Cerebellar nuclear complex (tissue), 1 donor: ENCODE measurements around the gene PRB4.
"Not testable (repeated sequence)": the region's sequence is repeated elsewhere in the genome, so short reads cannot be mapped to it uniquely, and the experiment has no call there.

Source experiments
- DNase-seq, 2 experiments: peaks; one replicate each; lab custom pipeline; 2025; lab: John Stamatoyannopoulos, UW

PRB4 gene

GRCh38 chr12:11310336-11310735 is at the start of gene PRB4:
Gene PRB4 (minus strand): TSS chr12:11310436. CDS start chr12:11310398, 38 bp downstream.
- DNase-seq, result no peak

DNA sequence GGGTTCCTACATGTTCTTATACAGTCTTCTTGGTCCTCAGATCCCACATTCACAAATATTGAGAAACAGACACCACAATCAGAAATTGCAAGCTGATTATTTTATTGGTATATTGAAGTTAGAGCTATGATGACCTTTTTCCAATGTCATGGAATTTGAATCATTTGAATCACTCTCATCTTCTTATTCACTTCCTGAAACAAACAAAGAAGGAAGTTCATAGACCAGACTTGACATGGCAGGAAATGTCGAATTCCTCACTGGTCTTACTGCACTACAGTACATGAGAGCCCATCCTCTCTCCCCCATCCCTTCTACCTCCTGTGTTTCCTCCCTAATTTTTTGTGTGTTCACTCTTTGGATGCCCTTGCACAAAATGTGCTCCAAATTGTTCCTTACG is 41.5 kb upstream of the PRB4 start:
- not testable (repeated sequence) for DNase-seq

- no peak for DNase-seq
These were observed 38.2 kb upstream of the PRB4 start for GRCh38 chr12:11348439-11348838.

DNA sequence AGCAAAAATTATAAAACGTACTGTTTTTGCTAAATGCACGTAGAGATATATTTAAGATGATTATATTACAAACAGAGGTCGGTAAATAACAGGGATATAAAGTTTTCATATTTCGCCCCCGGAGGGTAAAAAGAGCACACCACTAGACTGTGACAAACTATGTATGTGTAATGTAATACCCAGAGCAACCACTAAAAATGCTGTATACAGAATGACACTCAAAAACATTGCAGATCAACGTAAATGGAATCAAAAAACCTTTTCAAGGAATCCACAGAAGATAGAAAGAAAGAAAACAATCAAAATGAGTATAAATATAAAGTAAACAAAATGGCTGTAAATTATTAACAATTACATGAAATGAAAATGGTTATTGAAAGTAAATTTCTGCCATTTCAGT is 37.6 kb upstream of the PRB4 start:
- no peak for DNase-seq

DNA sequence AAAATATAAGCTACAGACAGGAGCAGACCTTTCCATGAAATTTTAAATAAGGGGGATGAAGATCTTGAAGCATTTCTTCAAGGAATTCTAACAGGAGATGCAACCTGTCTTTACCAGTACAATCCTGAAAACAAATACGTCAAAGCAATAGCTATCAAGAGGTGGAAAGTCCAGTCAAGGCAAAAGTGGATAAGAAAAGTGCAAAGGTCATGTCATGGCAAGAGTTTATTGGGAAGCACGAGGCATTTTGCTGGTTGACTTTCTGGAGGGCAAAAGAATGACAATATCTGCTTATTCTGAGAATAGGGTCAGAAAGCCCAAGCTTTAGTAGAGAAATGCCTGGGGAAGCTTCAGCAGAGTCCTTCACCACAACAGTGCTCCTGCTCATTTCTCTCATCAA is 34.3 kb upstream of the PRB4 start:
- no peak for DNase-seq

GRCh38 chr12:11324426-11324825 is 14.2 kb upstream of the PRB4 start:
- DNase-seq, result no peak

GRCh38 chr12:11321980-11322379 is 11.7 kb upstream of the PRB4 start:
- DNase-seq, result no peak

DNA sequence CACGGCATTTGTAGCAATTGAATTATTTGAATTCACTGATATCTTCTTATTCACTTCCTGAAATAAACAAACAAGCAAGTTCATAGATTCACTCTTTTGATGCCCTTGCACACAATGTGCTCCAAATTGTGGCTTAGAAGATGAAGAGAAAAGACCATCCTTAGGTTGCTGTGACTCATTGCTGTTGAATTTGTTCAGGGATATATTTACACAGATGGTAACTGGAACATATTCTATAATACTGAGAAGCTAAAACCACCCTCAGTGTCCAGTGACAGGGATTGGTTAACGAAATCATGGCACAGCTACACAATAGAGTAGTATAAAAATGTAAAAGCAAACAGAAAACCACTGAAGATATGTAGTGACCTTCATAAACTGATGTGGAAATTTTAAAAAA is 3.1 kb downstream of the PRB4 start:
- DNase-seq, result no peak

DNA sequence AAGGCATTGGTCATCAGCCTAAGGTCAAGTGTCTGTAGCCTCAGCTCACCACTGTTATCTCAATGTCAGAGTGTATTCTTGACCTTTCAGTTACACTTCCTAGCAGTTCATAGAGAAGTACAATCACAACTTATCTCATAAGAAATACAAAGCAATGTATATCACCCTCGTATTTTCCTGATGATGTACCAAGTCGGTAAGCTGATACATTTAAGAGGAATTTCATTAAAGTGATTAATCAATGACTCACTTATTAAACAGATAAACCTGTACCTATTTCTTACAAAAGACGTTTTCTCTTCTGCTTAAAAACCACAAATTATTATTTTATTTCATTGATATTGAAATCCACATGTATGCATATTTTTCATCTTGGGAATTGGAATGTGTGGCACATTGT is 36.8 kb downstream of the PRB4 start:
- DNase-seq, result no peak

DNA sequence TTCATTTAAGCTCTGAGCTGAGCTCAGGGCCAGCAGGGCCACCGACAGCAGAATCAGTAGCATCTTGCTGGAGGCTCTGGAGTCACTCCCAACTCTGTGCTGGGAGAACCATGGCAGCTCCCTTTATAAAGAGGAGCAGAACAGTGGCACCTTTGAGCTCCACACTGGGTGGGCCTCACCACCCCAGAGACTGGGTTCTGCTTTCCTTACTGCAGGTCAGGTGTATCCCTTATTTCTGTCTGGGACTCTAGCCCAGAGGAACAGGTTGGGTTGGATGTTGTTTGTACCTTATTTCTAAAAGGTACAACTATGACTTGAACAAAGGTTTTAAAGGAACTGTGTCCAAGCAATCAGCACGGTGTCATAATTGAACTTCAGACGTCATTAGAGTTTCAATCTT is 40.6 kb downstream of the PRB4 start, which contains the start of gene PRB3:
Gene PRB3 (minus strand): TSS at position 101 of the 400 bp plus-strand sequence. CDS start 38 bp downstream, at position 63.
- no peak for DNase-seq

DNA sequence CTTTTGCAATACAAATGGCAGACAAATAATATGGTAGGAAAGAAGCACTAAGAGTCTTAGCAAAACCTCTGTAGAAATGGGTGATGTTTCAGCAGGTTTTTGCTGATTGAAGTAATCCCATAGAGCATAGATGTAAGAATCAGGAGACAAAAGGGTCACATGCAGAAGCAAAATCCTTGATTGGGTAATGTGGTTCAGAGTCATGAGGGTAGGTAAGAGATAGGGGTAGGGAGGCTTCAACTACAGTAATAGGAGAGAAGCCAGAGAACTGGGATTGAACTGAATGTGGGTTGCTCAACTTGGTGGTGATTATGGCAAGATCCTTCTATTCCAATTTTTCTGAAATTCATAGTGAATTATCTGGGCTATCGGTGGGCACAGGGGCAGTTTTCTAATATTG is 45.7 kb downstream of the PRB4 start:
- no peak for DNase-seq
